Smooth muscle cell (in vitro differentiated cells): ENCODE results near the gene RASA1. TPM values are rescaled to one million over a fixed set of nuclear protein-coding genes. Genes with fewer than 3 reads are reported as not detected.

Source experiments
- DNase-seq: peaks from one replicate; lab custom pipeline; 2025; ENCODE audit not compliant: unreplicated experiment; lab: John Stamatoyannopoulos, UW
- H2AFZ ChIP-seq: fragments of 200-600 bp; sonication (generic); 2 replicates; pipeline ENCODE4 v1.6.0; 2016; ENCODE audit warnings: antibody characterized with exemption, low read depth, mild to moderate bottlenecking
- H3F3A ChIP-seq: fragments of 200-600 bp; sonication (generic); 2 replicates; pipeline ENCODE4 v1.6.0; 2017; ENCODE audit warnings: antibody characterized with exemption, low read depth
- H3K27ac ChIP-seq: fragments of 200-600 bp; sonication (generic); 2 replicates; pipeline ENCODE4 v1.5.1; 2016; ENCODE audit warnings: low read depth, mild to moderate bottlenecking
- H3K27me3 ChIP-seq: fragments of 200-600 bp; sonication (generic); 2 replicates; pipeline ENCODE4 v1.6.1; 2016; ENCODE audit warnings: low read depth, mild to moderate bottlenecking
- H3K36me3 ChIP-seq: fragments of 200-600 bp; sonication (generic); 2 replicates; pipeline ENCODE4 v1.5.1; 2016; ENCODE audit warnings: low read depth
- H3K4me1 ChIP-seq: fragments of 200-600 bp; sonication (generic); 2 replicates; pipeline ENCODE4 v1.5.1; 2016; ENCODE audit warnings: low read depth
- H3K4me2 ChIP-seq: fragments of 200-600 bp; sonication (generic); 2 replicates; pipeline ENCODE4 v1.6.0; 2016; ENCODE audit warnings: mild to moderate bottlenecking
- H3K4me3 ChIP-seq: fragments of 200-600 bp; sonication (generic); 2 replicates; pipeline ENCODE4 v1.5.1; 2016; ENCODE audit warnings: mild to moderate bottlenecking
- H3K79me2 ChIP-seq: fragments of 200-600 bp; sonication (generic); 2 replicates; pipeline ENCODE4 v1.6.0; 2016; ENCODE audit warnings: low read depth, mild to moderate bottlenecking
- H3K9ac ChIP-seq: fragments of 200-600 bp; sonication (generic); 2 replicates; pipeline ENCODE4 v1.6.0; 2016; ENCODE audit warnings: low read depth
- H3K9me3 ChIP-seq: fragments of 200-600 bp; sonication (generic); replicated peaks from 2 replicates; pipeline ENCODE4 v1.5.1; 2016; ENCODE audit warnings: low read depth
- H4K20me1 ChIP-seq: fragments of 200-600 bp; sonication (generic); 2 replicates; pipeline ENCODE4 v1.6.0; 2016; ENCODE audit warnings: low read depth
- CTCF ChIP-seq: fragments of 200-600 bp; sonication (generic); IDR thresholded peaks from 2 replicates; pipeline ENCODE4 v1.5.1; 2017; ENCODE audit warnings: borderline replicate concordance, mild to moderate bottlenecking, antibody characterized with exemption; ENCODE audit not compliant: insufficient read depth, poor library complexity, severe bottlenecking
- WGBS: methylation state at CpG from one replicate; pipeline ENCODE4 v1.1.7; 2016; ENCODE audit warnings: low lambda C conversion rate; 5-methylcytosine and 5-hydroxymethylcytosine counted together
- polyA plus RNA-seq: library from polyadenylated mRNA; unstranded; fragments of >200 nt; fragmentation: Nextera tagmentation; extraction: Ambion mirVana; gene quantifications from 2 replicates; pipeline ENCODE4 v1.2.1, GENCODE V29; 2016
- total RNA-seq: library from RNA; depleted of rRNA; stranded (reverse); fragments of >200 nt; gene quantifications from 2 replicates; pipeline ENCODE4 v1.2.3, GENCODE V29; 2014

Gene RASA1
- total RNA-seq (59.6 and 69.5 TPM in 2 replicates), polyA plus RNA-seq (21.3 and 28.9 TPM in 2 replicates)

- peak within 1 kb of the TSS; percentile 88 for H3K4me3 ChIP-seq
- H3K4me1 ChIP-seq: peaks cover 15% of the 10 kb centered on the region
- H3K27me3 ChIP-seq: no peaks in the 10 kb centered on the region
- H3K4me2 ChIP-seq: peak within 1 kb of the TSS; percentile 96
- TF ChIP-seq CTCF: no peak
- H3K36me3 ChIP-seq: no peaks in the 10 kb centered on the region
- peak within 1 kb of the TSS; percentile 93 for H2AFZ ChIP-seq
- peak within 1 kb of the TSS; percentile 73 for H3K27ac ChIP-seq
- DNase-seq: peak; percentile 88
- WGBS: 1% methylated on average over 32 of the region's 46 CpGs
- H3F3A ChIP-seq: no peaks in the 10 kb centered on the region
- peak within 1 kb of the TSS; percentile 87 for H3K9ac ChIP-seq
- H4K20me1 ChIP-seq: peaks cover 38% of the 10 kb centered on the region
- no peaks in the 10 kb centered on the region for H3K9me3 ChIP-seq
- peaks cover 45% of the 10 kb centered on the region for H3K79me2 ChIP-seq
These were observed at the start of gene RASA1 for GRCh38 chr5:87267574-87268125. RASA1 (plus strand) TSS chr5:87267883; CDS start chr5:87268452, 569 bp downstream.

- no peaks in the 10 kb centered on the region for H3K79me2 ChIP-seq
- no peaks in the 10 kb centered on the region for H3K27me3 ChIP-seq
- H3K36me3 ChIP-seq: no peaks in the 10 kb centered on the region
- no peaks in the 10 kb centered on the region for H3K4me1 ChIP-seq
- no peak overlapping the region for H3K9ac ChIP-seq
- no peaks in the 10 kb centered on the region for H3F3A ChIP-seq
- H3K9me3 ChIP-seq: no peaks in the 10 kb centered on the region
- no peak for TF ChIP-seq CTCF
- H3K4me3 ChIP-seq: no peak overlapping the region
- H4K20me1 ChIP-seq: no peaks in the 10 kb centered on the region
- no peak for DNase-seq
- H3K4me2 ChIP-seq: no peak overlapping the region
- peak overlapping the region; percentile 46 for H3K27ac ChIP-seq
- WGBS: 58% methylated on average over 2 of the region's 2 CpGs
- no peak overlapping the region for H2AFZ ChIP-seq
These were observed 37.9 kb upstream of the RASA1 start for GRCh38 chr5:87229780-87230179.

- Histone ChIP-seq H3F3A (no peaks in the 10 kb centered on the region), H2AFZ (no peak overlapping the region), H3K27ac (peak overlapping the region; percentile 53), H3K4me2 (no peak overlapping the region), H3K79me2 (no peaks in the 10 kb centered on the region), H3K27me3 (no peaks in the 10 kb centered on the region), H3K4me1 (no peaks in the 10 kb centered on the region), H3K9me3 (no peaks in the 10 kb centered on the region), H3K4me3 (no peak overlapping the region), H3K9ac (peak overlapping the region; percentile 11), H4K20me1 (no peaks in the 10 kb centered on the region), H3K36me3 (no peaks in the 10 kb centered on the region)
- no peak for DNase-seq
- 84% methylated on average over 5 of the region's 5 CpGs for WGBS
- no peak for TF ChIP-seq CTCF
These were observed 36.5 kb upstream of the RASA1 start for GRCh38 chr5:87231037-87231808.

GRCh38 chr5:87233143-87233542 lies 34.5 kb upstream of the RASA1 start:
- no peaks in the 10 kb centered on the region for H3K27me3 ChIP-seq
- WGBS: 98% methylated on average over 2 of the region's 2 CpGs
- H3K79me2 ChIP-seq: no peaks in the 10 kb centered on the region
- no peaks in the 10 kb centered on the region for H3K36me3 ChIP-seq
- TF ChIP-seq CTCF: no peak
- no peak for DNase-seq
- H3K27ac ChIP-seq: no peak overlapping the region
- no peak overlapping the region for H3K9ac ChIP-seq
- H3K4me3 ChIP-seq: no peak overlapping the region
- H3F3A ChIP-seq: no peaks in the 10 kb centered on the region
- H4K20me1 ChIP-seq: no peaks in the 10 kb centered on the region
- H3K4me2 ChIP-seq: no peak overlapping the region
- no peak overlapping the region for H2AFZ ChIP-seq
- no peaks in the 10 kb centered on the region for H3K4me1 ChIP-seq
- H3K9me3 ChIP-seq: no peaks in the 10 kb centered on the region
